Upper lobe of left lung (tissue), 4 donors: ENCODE measurements around the gene MARCHF3.

Source experiments
- CTCF ChIP-seq, 6 experiments: fragments of 450-650 bp in 4 of 6; fragments of 200-600 bp in 2 of 6; sonication (generic) in 2 of 6; IDR thresholded peaks; one replicate each; pipeline ENCODE4 v1.5.1; 2016 to 2019; ENCODE audit warnings: antibody characterized with exemption in 6 of 6
- POLR2A ChIP-seq, 4 donors: fragments of 450-650 bp; IDR thresholded peaks; one replicate each; pipeline ENCODE4 v1.5.1; 2016 to 2017; ENCODE audit warnings: antibody characterized with exemption in 4 of 4, mild to moderate bottlenecking in 2 of 4

GRCh38 chr5:126847456-126847820 is 182.9 kb downstream of the MARCHF3 start:
- TF ChIP-seq POLR2A (IDR thresholded peaks at IDR 0.05) (no peak), CTCF (IDR thresholded peaks at IDR 0.05) (no peak)
